ENCODE results near the gene MAP4K4. TPM values are rescaled to one million over a fixed set of nuclear protein-coding genes. Genes with fewer than 3 reads are reported as not detected.

The MAP4K4 gene
- total RNA-seq, 4 donors from 2014 or later: 14.2 to 65.2 (median 29.1) TPM

GRCh38 chr2:101823347-101823791, 125.9 kb downstream of the MAP4K4 start:
- Histone ChIP-seq H3K4me1 (peaks cover 0 to 19% (median 2%) of the 10 kb centered on the region in 4 donors), H3K27me3 (no peaks in the 10 kb centered on the region), H3K27ac (no peak overlapping the region), H3K36me3 (peaks cover 0 to 6% (median 0%) of the 10 kb centered on the region in 3 donors), H3K4me3 (no peak overlapping the region), H3K9me3 (no peaks in the 10 kb centered on the region)
- TF ChIP-seq, protein P1, sequence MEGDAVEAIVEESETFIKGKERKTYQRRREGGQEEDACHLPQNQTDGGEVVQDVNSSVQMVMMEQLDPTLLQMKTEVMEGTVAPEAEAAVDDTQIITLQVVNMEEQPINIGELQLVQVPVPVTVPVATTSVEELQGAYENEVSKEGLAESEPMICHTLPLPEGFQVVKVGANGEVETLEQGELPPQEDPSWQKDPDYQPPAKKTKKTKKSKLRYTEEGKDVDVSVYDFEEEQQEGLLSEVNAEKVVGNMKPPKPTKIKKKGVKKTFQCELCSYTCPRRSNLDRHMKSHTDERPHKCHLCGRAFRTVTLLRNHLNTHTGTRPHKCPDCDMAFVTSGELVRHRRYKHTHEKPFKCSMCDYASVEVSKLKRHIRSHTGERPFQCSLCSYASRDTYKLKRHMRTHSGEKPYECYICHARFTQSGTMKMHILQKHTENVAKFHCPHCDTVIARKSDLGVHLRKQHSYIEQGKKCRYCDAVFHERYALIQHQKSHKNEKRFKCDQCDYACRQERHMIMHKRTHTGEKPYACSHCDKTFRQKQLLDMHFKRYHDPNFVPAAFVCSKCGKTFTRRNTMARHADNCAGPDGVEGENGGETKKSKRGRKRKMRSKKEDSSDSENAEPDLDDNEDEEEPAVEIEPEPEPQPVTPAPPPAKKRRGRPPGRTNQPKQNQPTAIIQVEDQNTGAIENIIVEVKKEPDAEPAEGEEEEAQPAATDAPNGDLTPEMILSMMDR (IDR thresholded peaks at IDR 0.05): peak; percentile 48 to 74 (median 70)
- no peak for TF ChIP-seq POLR2A (IDR thresholded peaks at IDR 0.05)
- DNase-seq: peak; percentile 58 to 90 (median 77)

- Histone ChIP-seq H3K4me3 (no peak overlapping the region), H3K27ac (no peak overlapping the region), H3K4me1 (peaks cover 0 to 17% (median 0%) of the 10 kb centered on the region in 4 donors), H3K27me3 (no peaks in the 10 kb centered on the region), H3K36me3 (peaks cover 0 to 6% (median 0%) of the 10 kb centered on the region in 3 donors), H3K9me3 (no peaks in the 10 kb centered on the region)
- no peak for DNase-seq
- TF ChIP-seq POLR2A (IDR thresholded peaks at IDR 0.05): no peak
- TF ChIP-seq, protein P1 (IDR thresholded peaks at IDR 0.05): no peak
These were observed 126.4 kb downstream of the MAP4K4 start for GRCh38 chr2:101823859-101824258.

DNA sequence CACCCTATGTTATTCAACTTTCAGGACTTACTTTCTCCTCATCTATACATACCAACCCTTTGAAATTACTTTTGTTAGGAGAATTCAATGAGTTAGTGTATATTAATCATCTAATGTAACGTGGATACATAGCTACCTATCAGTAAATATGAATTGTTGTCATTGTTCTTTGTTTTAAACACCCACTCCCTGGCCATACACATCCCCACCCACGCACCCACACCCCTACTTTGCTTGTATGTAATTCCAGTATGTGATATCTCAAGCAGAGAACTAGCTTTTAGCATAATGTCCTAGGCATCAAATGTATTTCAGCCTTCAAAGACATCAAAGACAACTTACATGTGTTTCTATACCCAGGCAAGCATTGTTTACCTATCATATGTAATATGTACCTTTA, 129.2 kb downstream of the MAP4K4 start:
- H3K9me3 ChIP-seq: no peaks in the 10 kb centered on the region
- TF ChIP-seq, protein P1 (IDR thresholded peaks at IDR 0.05): no peak
- TF ChIP-seq POLR2A (IDR thresholded peaks at IDR 0.05): no peak
- no peak overlapping the region for H3K27ac ChIP-seq
- H3K4me1 ChIP-seq: peaks cover 0 to 19% (median 0%) of the 10 kb centered on the region in 4 donors
- no peaks in the 10 kb centered on the region for H3K27me3 ChIP-seq
- no peak for DNase-seq
- peaks cover 0 to 6% (median 0%) of the 10 kb centered on the region in 3 donors for H3K36me3 ChIP-seq
- H3K4me3 ChIP-seq: no peak overlapping the region

GRCh38 chr2:101827246-101827645, 129.7 kb downstream of the MAP4K4 start:
- Histone ChIP-seq H3K4me3 (no peak overlapping the region), H3K36me3 (peaks cover 0 to 6% (median 0%) of the 10 kb centered on the region in 3 donors), H3K27me3 (no peaks in the 10 kb centered on the region), H3K9me3 (no peaks in the 10 kb centered on the region), H3K4me1 (peaks cover 0 to 21% (median 0%) of the 10 kb centered on the region in 4 donors), H3K27ac (no peak overlapping the region)
- TF ChIP-seq POLR2A (IDR thresholded peaks at IDR 0.05): no peak
- TF ChIP-seq, protein P1 (IDR thresholded peaks at IDR 0.05): no peak
- no peak for DNase-seq

DNA sequence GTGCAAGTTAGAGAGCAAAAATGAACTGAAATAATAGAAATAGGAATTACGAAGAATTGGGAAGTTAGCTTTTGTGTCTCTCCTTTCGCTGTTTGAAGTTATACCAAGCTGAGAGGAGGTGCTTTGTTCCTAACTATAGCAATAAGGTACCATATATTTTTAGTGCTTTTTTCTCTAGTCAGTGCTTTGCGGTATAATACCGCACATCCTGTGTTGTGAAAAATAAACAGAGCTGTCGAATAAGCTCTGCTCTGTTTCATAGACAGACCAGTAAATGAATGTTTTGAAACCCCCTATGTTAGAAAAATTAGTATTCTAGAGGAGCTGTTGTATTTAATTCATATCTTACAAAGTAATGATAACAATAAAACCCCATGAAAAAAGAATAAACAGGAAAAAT, 130.8 kb downstream of the MAP4K4 start:
- H3K4me1 ChIP-seq: peaks cover 0 to 21% (median 0%) of the 10 kb centered on the region in 4 donors
- no peak for DNase-seq
- no peak overlapping the region for H3K4me3 ChIP-seq
- TF ChIP-seq, protein P1 (IDR thresholded peaks at IDR 0.05): no peak
- no peak for TF ChIP-seq POLR2A (IDR thresholded peaks at IDR 0.05)
- no peak overlapping the region for H3K27ac ChIP-seq
- H3K36me3 ChIP-seq: peaks cover 0 to 6% (median 0%) of the 10 kb centered on the region in 3 donors
- H3K9me3 ChIP-seq: no peaks in the 10 kb centered on the region
- H3K27me3 ChIP-seq: no peaks in the 10 kb centered on the region
